Endothelial cell (in vitro differentiated cells): Measurements from ENCODE around the gene ZNF583. TPM values are rescaled to one million over a fixed set of nuclear protein-coding genes. Genes with fewer than 3 reads are reported as not detected.

Experiments used
- DNase-seq: peaks from one replicate; pipeline ENCODE4 v3.0.0; 2021; ENCODE audit warnings: low spot score
- H3K27ac Mint-ChIP-seq: one replicate; pipeline ENCODE4 v1.8.0; 2021; ENCODE audit warnings: mixed read lengths, inconsistent platforms; ENCODE audit not compliant: unreplicated experiment
- H3K27me3 Mint-ChIP-seq: one replicate; pipeline ENCODE4 v1.8.0; 2021; ENCODE audit warnings: mild to moderate bottlenecking, moderate library complexity, mixed read lengths, inconsistent platforms; ENCODE audit not compliant: unreplicated experiment
- H3K36me3 Mint-ChIP-seq: one replicate; pipeline ENCODE4 v1.8.0; 2021; ENCODE audit warnings: mild to moderate bottlenecking, low read depth, mixed read lengths, inconsistent platforms; ENCODE audit not compliant: unreplicated experiment
- H3K4me1 Mint-ChIP-seq: one replicate; pipeline ENCODE4 v1.8.0; 2021; ENCODE audit warnings: mild to moderate bottlenecking, mixed read lengths, inconsistent platforms; ENCODE audit not compliant: unreplicated experiment
- H3K4me3 Mint-ChIP-seq: one replicate; pipeline ENCODE4 v1.8.0; 2021; ENCODE audit warnings: mild to moderate bottlenecking, mixed read lengths, inconsistent platforms; ENCODE audit not compliant: unreplicated experiment
- H3K9me3 Mint-ChIP-seq: one replicate; pipeline ENCODE4 v1.8.0; 2021; ENCODE audit warnings: mixed read lengths, inconsistent platforms; ENCODE audit not compliant: unreplicated experiment
- total RNA-seq: library from RNA; stranded (reverse); fragmentation: NEBNext Ultra II Directional; extraction: Animal tissue kit (Norgen Biotek cat#: 25700); gene quantifications from one replicate; pipeline ENCODE4 v1.2.1, GENCODE V29; 2021; ENCODE audit not compliant: unreplicated experiment
- TF ChIP-seq, protein P1 (sequence below): fragments of 200-600 bp; sonication (generic); IDR thresholded peaks from one replicate; pipeline ENCODE4 v1.5.0; 2021; ENCODE audit warnings: antibody characterized with exemption; ENCODE audit not compliant: unreplicated experiment

ZNF583 gene
- total RNA-seq, 1 donor from 2014 or later, result 7.8 TPM

DNA sequence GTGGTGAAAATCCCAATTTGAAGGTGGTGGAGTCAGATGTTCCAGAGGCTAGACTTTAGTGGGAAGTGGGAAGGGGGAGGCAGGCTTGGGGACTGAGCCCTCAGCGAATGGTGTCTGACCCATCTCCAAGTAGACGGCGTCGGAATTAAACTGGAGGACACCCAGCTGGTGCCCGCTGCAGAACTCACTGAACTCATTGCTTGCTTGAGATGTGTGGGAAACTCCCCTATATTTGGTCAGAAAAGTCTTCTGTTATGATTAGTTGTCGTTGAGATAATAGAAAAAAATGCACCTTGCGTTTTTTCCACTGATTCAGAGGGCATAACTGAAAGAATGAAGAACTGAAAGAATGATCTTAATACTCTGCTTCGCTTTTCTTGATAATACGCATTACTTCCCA, 871 bp upstream of the ZNF583 start:
- H3K9me3 Mint-ChIP-seq, result peaks cover 44% of the 10 kb centered on the region
- no peak for DNase-seq
- peak overlapping the region; percentile 92 for H3K4me3 Mint-ChIP-seq
- peaks cover 13% of the 10 kb centered on the region for H3K4me1 Mint-ChIP-seq
- no peak overlapping the region for H3K27ac Mint-ChIP-seq
- TF ChIP-seq, protein P1, sequence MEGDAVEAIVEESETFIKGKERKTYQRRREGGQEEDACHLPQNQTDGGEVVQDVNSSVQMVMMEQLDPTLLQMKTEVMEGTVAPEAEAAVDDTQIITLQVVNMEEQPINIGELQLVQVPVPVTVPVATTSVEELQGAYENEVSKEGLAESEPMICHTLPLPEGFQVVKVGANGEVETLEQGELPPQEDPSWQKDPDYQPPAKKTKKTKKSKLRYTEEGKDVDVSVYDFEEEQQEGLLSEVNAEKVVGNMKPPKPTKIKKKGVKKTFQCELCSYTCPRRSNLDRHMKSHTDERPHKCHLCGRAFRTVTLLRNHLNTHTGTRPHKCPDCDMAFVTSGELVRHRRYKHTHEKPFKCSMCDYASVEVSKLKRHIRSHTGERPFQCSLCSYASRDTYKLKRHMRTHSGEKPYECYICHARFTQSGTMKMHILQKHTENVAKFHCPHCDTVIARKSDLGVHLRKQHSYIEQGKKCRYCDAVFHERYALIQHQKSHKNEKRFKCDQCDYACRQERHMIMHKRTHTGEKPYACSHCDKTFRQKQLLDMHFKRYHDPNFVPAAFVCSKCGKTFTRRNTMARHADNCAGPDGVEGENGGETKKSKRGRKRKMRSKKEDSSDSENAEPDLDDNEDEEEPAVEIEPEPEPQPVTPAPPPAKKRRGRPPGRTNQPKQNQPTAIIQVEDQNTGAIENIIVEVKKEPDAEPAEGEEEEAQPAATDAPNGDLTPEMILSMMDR, result no peak
- peaks cover 85% of the 10 kb centered on the region for H3K36me3 Mint-ChIP-seq
- peaks cover 17% of the 10 kb centered on the region for H3K27me3 Mint-ChIP-seq

DNA sequence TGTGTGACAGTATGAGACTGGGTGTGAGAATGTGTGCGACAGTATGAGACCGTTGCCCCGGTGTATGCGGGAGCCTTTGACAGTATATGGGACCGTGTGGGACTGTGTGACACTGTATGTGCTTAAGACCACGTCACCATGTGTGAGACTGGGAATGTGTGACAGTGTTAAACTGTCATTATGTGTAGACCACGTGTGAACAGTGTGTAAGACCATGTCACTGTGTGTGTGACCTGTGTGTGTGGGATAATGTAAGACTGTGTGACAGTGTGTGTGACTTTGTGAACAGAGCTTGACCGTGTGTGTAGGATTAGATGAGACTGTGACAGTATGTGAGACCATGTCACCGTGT, 549 bp downstream of the ZNF583 start:
- peaks cover 14% of the 10 kb centered on the region for H3K27me3 Mint-ChIP-seq
- TF ChIP-seq, protein P1, result no peak
- peak overlapping the region; percentile 92 for H3K4me3 Mint-ChIP-seq
- H3K9me3 Mint-ChIP-seq, result peaks cover 41% of the 10 kb centered on the region
- no peak for DNase-seq
- peaks cover 84% of the 10 kb centered on the region for H3K36me3 Mint-ChIP-seq
- H3K27ac Mint-ChIP-seq, result peak overlapping the region; percentile 6
- peaks cover 13% of the 10 kb centered on the region for H3K4me1 Mint-ChIP-seq

DNA sequence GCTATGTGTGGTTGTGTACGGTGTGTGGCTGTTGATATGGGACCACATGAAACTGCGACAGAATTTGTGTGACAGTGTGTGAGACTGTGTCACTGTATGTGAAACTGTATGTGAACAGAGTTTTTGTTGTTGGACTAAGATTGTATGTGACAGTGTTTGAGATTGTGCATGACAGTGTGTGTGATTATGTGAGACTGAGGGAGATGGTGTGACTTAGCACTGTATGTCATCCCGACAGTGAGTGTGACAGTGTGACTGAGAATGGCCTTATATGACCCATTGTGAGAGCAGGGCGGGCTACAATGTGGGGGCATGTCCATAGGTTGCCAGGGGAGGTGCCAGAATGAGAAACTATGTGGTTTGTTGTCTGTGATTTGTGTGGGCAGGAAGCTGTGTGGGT, 930 bp downstream of the ZNF583 start:
- H3K27ac Mint-ChIP-seq, result peak overlapping the region; percentile 6
- no peak for DNase-seq
- H3K4me1 Mint-ChIP-seq, result peaks cover 13% of the 10 kb centered on the region
- peaks cover 85% of the 10 kb centered on the region for H3K36me3 Mint-ChIP-seq
- peak overlapping the region; percentile 92 for H3K4me3 Mint-ChIP-seq
- TF ChIP-seq, protein P1, result no peak
- peaks cover 43% of the 10 kb centered on the region for H3K9me3 Mint-ChIP-seq
- peaks cover 14% of the 10 kb centered on the region for H3K27me3 Mint-ChIP-seq

DNA sequence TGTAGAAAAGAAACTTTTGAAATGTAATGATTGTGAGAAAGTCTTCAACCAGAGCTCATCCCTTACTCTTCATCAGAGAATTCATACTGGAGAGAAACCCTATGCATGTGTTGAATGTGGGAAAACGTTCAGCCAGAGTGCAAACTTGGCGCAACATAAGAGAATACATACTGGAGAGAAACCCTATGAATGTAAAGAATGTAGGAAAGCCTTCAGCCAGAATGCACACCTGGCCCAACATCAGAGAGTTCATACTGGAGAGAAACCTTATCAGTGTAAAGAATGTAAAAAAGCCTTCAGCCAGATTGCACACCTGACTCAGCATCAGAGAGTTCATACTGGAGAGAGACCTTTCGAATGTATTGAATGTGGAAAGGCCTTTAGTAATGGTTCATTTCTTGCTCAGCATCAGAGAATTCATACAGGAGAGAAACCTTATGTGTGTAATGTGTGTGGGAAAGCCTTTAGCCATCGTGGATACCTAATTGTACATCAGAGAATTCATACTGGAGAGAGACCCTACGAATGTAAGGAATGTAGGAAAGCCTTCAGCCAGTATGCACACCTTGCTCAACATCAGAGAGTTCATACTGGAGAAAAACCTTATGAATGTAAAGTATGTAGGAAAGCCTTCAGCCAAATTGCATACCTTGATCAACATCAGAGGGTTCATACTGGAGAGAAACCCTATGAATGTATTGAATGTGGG, 19.3 kb downstream of the ZNF583 start:
- peaks cover 79% of the 10 kb centered on the region for H3K9me3 Mint-ChIP-seq
- peak overlapping the region; percentile 82 for H3K4me3 Mint-ChIP-seq
- H3K36me3 Mint-ChIP-seq, result peaks cover 74% of the 10 kb centered on the region
- peaks cover 6% of the 10 kb centered on the region for H3K27me3 Mint-ChIP-seq
- no peak overlapping the region for H3K27ac Mint-ChIP-seq
- no peak for DNase-seq
- no peaks in the 10 kb centered on the region for H3K4me1 Mint-ChIP-seq
- TF ChIP-seq, protein P1, result no peak

DNA sequence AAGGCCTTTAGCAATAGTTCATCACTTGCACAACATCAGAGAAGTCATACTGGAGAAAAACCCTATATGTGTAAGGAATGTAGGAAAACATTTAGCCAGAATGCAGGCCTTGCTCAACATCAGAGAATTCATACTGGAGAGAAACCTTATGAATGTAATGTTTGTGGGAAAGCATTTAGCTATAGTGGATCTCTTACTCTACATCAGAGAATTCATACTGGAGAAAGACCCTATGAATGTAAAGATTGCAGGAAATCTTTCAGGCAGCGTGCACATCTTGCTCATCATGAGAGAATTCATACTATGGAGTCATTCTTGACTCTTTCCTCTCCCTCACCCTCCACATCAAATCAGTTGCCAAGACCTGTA, 19.8 kb downstream of the ZNF583 start:
- peaks cover 69% of the 10 kb centered on the region for H3K36me3 Mint-ChIP-seq
- TF ChIP-seq, protein P1, result no peak
- H3K9me3 Mint-ChIP-seq, result peaks cover 73% of the 10 kb centered on the region
- no peaks in the 10 kb centered on the region for H3K4me1 Mint-ChIP-seq
- peaks cover 6% of the 10 kb centered on the region for H3K27me3 Mint-ChIP-seq
- H3K27ac Mint-ChIP-seq, result no peak overlapping the region
- DNase-seq, result no peak
- peak overlapping the region; percentile 82 for H3K4me3 Mint-ChIP-seq
